Measurements from ENCODE around the gene KLHL30.

Gene KLHL30

GRCh38 chr2:238148981-238149380 lies 10.5 kb downstream of the KLHL30 start:
- TF ChIP-seq, protein P1, sequence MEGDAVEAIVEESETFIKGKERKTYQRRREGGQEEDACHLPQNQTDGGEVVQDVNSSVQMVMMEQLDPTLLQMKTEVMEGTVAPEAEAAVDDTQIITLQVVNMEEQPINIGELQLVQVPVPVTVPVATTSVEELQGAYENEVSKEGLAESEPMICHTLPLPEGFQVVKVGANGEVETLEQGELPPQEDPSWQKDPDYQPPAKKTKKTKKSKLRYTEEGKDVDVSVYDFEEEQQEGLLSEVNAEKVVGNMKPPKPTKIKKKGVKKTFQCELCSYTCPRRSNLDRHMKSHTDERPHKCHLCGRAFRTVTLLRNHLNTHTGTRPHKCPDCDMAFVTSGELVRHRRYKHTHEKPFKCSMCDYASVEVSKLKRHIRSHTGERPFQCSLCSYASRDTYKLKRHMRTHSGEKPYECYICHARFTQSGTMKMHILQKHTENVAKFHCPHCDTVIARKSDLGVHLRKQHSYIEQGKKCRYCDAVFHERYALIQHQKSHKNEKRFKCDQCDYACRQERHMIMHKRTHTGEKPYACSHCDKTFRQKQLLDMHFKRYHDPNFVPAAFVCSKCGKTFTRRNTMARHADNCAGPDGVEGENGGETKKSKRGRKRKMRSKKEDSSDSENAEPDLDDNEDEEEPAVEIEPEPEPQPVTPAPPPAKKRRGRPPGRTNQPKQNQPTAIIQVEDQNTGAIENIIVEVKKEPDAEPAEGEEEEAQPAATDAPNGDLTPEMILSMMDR (conservative IDR thresholded peaks at IDR 0.05; ENCODE audit: low read length): no peak
- no peak for DNase-seq (ENCODE audit: low read depth)
- H3K4me3 ChIP-seq (ENCODE audit: low read length): no peak overlapping the region

- no peak for DNase-seq (ENCODE audit: low read depth)
- TF ChIP-seq, protein P1 (conservative IDR thresholded peaks at IDR 0.05; ENCODE audit: low read length): no peak
- H3K4me3 ChIP-seq (ENCODE audit: low read length): no peak overlapping the region
Measured at GRCh38 chr2:238149841-238150572, 11.5 kb downstream of the KLHL30 start.

DNA sequence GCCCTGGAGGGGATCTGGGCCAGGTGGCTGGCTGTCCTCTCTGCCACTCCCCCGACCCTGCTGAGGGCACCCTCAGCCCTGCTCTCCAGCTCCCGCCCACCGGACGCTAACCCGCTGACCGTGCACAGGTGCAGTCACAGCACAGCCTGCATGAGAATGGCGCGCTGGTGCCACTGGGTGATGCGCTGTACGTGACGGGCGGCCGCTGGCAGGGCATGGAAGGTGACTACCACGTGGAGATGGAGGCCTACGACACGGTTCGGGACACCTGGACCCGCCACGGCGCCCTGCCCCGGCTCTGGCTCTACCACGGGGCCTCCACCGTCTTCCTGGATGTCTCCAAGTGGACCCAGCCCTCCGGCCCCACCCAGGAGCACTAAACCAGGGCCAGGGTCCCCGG lies 12.2 kb downstream of the KLHL30 start:
- TF ChIP-seq, protein P1 (conservative IDR thresholded peaks at IDR 0.05; ENCODE audit: low read length): no peak
- no peak overlapping the region for H3K4me3 ChIP-seq (ENCODE audit: low read length)
- DNase-seq (ENCODE audit: low read depth): no peak

DNA sequence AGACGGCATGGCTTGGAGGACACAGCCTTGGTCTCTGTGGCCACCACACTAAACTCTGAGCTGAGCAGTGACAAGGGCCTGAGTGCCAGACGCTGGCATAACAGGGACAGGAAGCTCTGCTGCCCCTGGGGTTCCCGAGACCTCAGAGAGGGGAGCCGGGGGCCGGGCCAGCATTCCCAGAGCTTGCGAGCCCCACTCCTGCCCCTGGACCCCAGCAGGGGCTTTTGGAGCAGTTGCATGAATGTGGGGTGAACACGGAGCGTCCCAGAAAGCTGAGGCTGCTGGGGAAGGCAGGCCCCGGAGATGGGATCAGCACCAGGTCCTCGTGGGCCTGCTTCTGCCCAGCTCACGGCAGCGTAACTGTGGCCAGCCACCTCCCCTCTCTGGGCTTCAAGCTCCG lies 12.7 kb downstream of the KLHL30 start:
- no peak for DNase-seq (ENCODE audit: low read depth)
- H3K4me3 ChIP-seq (ENCODE audit: low read length): no peak overlapping the region
- TF ChIP-seq, protein P1 (conservative IDR thresholded peaks at IDR 0.05; ENCODE audit: low read length): no peak

- no peak overlapping the region for H3K4me3 ChIP-seq (ENCODE audit: low read length)
- DNase-seq (ENCODE audit: low read depth): no peak
- TF ChIP-seq, protein P1 (conservative IDR thresholded peaks at IDR 0.05; ENCODE audit: low read length): no peak
Measured at GRCh38 chr2:238151628-238152235, 13.3 kb downstream of the KLHL30 start.

GRCh38 chr2:238152771-238153688 lies 14.6 kb downstream of the KLHL30 start:
- DNase-seq (ENCODE audit: low read depth): no peak
- H3K4me3 ChIP-seq (ENCODE audit: low read length): no peak overlapping the region
- TF ChIP-seq, protein P1 (conservative IDR thresholded peaks at IDR 0.05; ENCODE audit: low read length): peak; percentile 14; the same call in 1 of the 2 replicates
